KMS-11 (cell line): Measurements from ENCODE around the gene MPHOSPH6.

ENCODE experiments used
- H2AFZ ChIP-seq: fragments of 200-600 bp; sonication (generic); 2 replicates; pipeline ENCODE4 v1.6.1; 2016; ENCODE audit warnings: antibody characterized with exemption, mixed run types, low read depth
- H3K27ac ChIP-seq: fragments of 200-600 bp; sonication (generic); 2 replicates; pipeline ENCODE4 v1.6.1; 2016; ENCODE audit warnings: mild to moderate bottlenecking, mixed run types
- H3K27me3 ChIP-seq: fragments of 200-600 bp; sonication (generic); 2 replicates; pipeline ENCODE4 v1.6.1; 2017; ENCODE audit warnings: mild to moderate bottlenecking, low read depth, mixed run types, moderate library complexity; ENCODE audit not compliant: insufficient read depth
- H3K36me3 ChIP-seq: fragments of 200-600 bp; sonication (generic); 2 replicates; pipeline ENCODE4 v1.6.1; 2017; ENCODE audit warnings: mild to moderate bottlenecking, mixed run types; ENCODE audit not compliant: insufficient read depth
- H3K4me1 ChIP-seq: fragments of 200-600 bp; sonication (generic); 2 replicates; pipeline ENCODE4 v1.6.1; 2016; ENCODE audit warnings: mild to moderate bottlenecking, low read depth, mixed run types; ENCODE audit not compliant: poor library complexity, severe bottlenecking
- H3K4me2 ChIP-seq: fragments of 200-600 bp; sonication (generic); 2 replicates; pipeline ENCODE4 v1.7.0; 2016; ENCODE audit warnings: mild to moderate bottlenecking, mixed run types
- H3K4me3 ChIP-seq: fragments of 200-600 bp; sonication (generic); IDR thresholded peaks from 2 replicates; pipeline ENCODE4 v1.6.1; 2017; ENCODE audit warnings: low read depth, low read length, mixed read lengths; ENCODE audit not compliant: insufficient read depth
- H3K79me2 ChIP-seq: fragments of 200-600 bp; sonication (generic); 2 replicates; pipeline ENCODE4 v1.6.1; 2016; ENCODE audit warnings: low read depth, mixed run types; ENCODE audit not compliant: insufficient read depth
- H3K9ac ChIP-seq: fragments of 200-600 bp; sonication (generic); 2 replicates; pipeline ENCODE4 v1.6.1; 2016; ENCODE audit warnings: mild to moderate bottlenecking, mixed run types
- H4K20me1 ChIP-seq: fragments of 200-600 bp; sonication (generic); 2 replicates; pipeline ENCODE4 v1.6.1; 2016; ENCODE audit warnings: mild to moderate bottlenecking, mixed run types; ENCODE audit not compliant: insufficient read depth
- TF ChIP-seq, protein P1 (sequence below): fragments of 200-600 bp; sonication (generic); conservative IDR thresholded peaks from 2 replicates; pipeline ENCODE4 v1.6.1; 2017; ENCODE audit warnings: low read depth, mild to moderate bottlenecking, antibody characterized with exemption, low read length, moderate library complexity, mixed read lengths

The MPHOSPH6 gene

DNA sequence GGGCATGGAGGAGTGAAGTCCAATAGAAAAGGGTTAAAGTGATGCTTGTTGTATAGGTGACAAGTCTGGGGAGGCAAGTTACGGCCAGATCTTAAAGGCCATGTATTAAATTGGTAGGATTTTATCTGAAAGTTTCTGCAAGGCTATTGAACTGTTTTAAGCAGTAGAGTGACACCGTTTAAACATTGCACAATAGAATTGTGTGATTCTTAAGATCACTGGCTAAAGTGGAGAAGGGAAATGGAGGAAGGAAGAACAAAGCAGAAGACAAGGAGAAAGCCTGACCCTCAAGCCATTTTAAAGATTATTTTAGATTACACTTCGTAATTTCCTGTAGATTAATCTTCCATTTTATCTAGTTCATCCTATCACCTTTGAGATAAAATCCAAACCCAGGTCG lies 5.6 kb upstream of the MPHOSPH6 start:
- H3K4me2 ChIP-seq: no peak overlapping the region
- H3K27ac ChIP-seq: no peak overlapping the region
- no peak overlapping the region for H3K9ac ChIP-seq
- no peaks in the 10 kb centered on the region for H3K79me2 ChIP-seq
- no peaks in the 10 kb centered on the region for H3K36me3 ChIP-seq
- H3K4me1 ChIP-seq: peaks cover 3% of the 10 kb centered on the region
- H4K20me1 ChIP-seq: no peaks in the 10 kb centered on the region
- no peak overlapping the region for H3K4me3 ChIP-seq
- H3K27me3 ChIP-seq: peaks cover 7% of the 10 kb centered on the region; the same call in 1 of the 2 replicates
- TF ChIP-seq, protein P1, sequence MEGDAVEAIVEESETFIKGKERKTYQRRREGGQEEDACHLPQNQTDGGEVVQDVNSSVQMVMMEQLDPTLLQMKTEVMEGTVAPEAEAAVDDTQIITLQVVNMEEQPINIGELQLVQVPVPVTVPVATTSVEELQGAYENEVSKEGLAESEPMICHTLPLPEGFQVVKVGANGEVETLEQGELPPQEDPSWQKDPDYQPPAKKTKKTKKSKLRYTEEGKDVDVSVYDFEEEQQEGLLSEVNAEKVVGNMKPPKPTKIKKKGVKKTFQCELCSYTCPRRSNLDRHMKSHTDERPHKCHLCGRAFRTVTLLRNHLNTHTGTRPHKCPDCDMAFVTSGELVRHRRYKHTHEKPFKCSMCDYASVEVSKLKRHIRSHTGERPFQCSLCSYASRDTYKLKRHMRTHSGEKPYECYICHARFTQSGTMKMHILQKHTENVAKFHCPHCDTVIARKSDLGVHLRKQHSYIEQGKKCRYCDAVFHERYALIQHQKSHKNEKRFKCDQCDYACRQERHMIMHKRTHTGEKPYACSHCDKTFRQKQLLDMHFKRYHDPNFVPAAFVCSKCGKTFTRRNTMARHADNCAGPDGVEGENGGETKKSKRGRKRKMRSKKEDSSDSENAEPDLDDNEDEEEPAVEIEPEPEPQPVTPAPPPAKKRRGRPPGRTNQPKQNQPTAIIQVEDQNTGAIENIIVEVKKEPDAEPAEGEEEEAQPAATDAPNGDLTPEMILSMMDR: no peak
- no peak overlapping the region for H2AFZ ChIP-seq

DNA sequence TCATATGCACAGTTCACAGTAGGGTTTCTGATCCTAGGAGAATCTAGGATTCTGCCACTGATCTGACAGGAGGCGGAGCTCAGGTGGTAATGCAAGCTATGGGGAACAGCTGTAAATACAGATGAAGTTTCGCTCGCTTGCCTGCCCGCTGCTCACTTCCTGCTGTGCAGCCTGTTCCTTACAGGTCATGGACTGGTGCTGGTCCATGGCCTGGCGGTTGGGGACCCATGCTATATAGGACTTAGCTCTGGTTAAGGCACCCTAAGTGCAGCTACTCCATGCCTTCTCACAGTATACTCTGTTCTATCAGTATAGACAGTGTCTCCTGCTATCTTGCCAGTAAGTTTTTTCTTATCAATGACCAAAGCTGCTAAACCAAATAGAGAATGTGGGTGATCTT lies 2.4 kb downstream of the MPHOSPH6 start:
- Histone ChIP-seq H3K79me2 (peaks cover 14% of the 10 kb centered on the region), H3K4me1 (no peaks in the 10 kb centered on the region), H3K9ac (no peak overlapping the region), H3K27ac (no peak overlapping the region), H3K4me2 (no peak overlapping the region), H2AFZ (no peak overlapping the region), H3K4me3 (no peak overlapping the region), H3K36me3 (peaks cover 6% of the 10 kb centered on the region; the same call in 1 of the 2 replicates), H3K27me3 (peaks cover 7% of the 10 kb centered on the region; the same call in 1 of the 2 replicates), H4K20me1 (no peaks in the 10 kb centered on the region)
- TF ChIP-seq, protein P1: no peak

DNA sequence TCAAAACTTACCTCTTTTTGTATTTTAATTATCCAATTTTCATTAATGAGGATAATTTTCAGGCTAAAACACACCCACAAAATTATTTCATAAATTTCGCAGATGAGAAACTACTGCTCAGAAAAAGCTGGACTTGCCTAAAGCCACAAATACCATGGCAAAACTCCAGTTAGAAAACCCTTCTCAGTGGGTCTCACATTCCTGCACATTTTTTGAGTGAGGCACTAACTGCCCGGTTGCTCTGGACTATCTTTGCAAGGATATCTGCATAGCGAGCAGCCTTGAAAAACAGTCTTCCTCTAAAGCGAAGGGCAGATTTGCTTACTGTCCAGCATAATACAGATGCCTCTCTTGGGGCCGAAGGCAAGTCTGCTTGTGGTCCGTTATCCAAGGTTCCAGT lies 9.8 kb downstream of the MPHOSPH6 start:
- Histone ChIP-seq H3K4me3 (no peak overlapping the region), H3K36me3 (peaks cover 9% of the 10 kb centered on the region; the same call in 1 of the 2 replicates), H2AFZ (no peak overlapping the region), H3K79me2 (no peaks in the 10 kb centered on the region; the same call in 1 of the 2 replicates), H4K20me1 (no peaks in the 10 kb centered on the region), H3K9ac (no peak overlapping the region), H3K4me1 (peaks cover 33% of the 10 kb centered on the region), H3K4me2 (no peak overlapping the region), H3K27me3 (no peaks in the 10 kb centered on the region), H3K27ac (no peak overlapping the region)
- TF ChIP-seq, protein P1: no peak

DNA sequence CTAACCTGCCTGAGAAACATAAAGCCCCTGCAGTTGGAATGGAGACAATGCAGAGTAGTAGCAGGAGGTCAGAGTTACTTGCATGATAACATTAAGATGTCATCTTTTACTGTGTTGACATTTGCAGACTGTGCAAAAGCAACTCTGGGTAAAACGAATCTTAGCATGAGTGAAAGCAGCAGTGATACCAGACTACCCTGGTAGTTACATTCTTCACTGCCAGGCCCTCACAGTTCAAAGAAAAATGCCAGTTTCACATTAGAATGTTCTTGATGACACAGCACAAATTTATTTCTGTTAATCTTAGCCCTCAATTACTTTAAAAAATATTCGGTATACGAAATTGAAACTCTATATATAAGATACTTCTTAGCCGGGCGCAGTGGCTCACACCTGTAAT lies 12.2 kb downstream of the MPHOSPH6 start:
- no peak overlapping the region for H3K4me3 ChIP-seq
- H3K79me2 ChIP-seq: no peaks in the 10 kb centered on the region; the same call in 1 of the 2 replicates
- H3K27ac ChIP-seq: peak overlapping the region; percentile 51; the same call in 1 of the 2 replicates
- peaks cover 33% of the 10 kb centered on the region for H3K4me1 ChIP-seq
- H3K4me2 ChIP-seq: peak overlapping the region; percentile 53
- H3K36me3 ChIP-seq: peaks cover 13% of the 10 kb centered on the region
- no peaks in the 10 kb centered on the region; the same call in 1 of the 2 replicates for H4K20me1 ChIP-seq
- H3K9ac ChIP-seq: no peak overlapping the region; the same call in 1 of the 2 replicates
- TF ChIP-seq, protein P1: no peak
- no peaks in the 10 kb centered on the region for H3K27me3 ChIP-seq
- H2AFZ ChIP-seq: no peak overlapping the region

DNA sequence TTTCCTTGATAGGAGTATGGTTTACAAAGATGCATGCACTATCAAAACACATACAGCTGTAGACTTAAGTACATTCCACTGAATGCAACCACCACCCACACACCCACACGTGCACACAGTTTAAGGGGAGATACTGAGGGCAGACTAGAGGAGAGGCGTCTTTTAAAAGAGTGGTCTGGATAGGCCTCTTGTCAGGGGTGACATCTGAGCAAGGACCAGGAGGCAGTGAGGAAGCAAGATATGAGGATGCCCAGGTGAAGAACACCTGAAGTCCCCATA lies 12.6 kb downstream of the MPHOSPH6 start:
- Histone ChIP-seq H3K36me3 (peaks cover 11% of the 10 kb centered on the region), H4K20me1 (no peaks in the 10 kb centered on the region; the same call in 1 of the 2 replicates), H3K79me2 (no peaks in the 10 kb centered on the region; the same call in 1 of the 2 replicates), H3K4me2 (peak overlapping the region; percentile 53), H3K27ac (peak overlapping the region; percentile 51; the same call in 1 of the 2 replicates), H2AFZ (no peak overlapping the region), H3K9ac (no peak overlapping the region), H3K4me1 (peaks cover 33% of the 10 kb centered on the region), H3K27me3 (no peaks in the 10 kb centered on the region), H3K4me3 (no peak overlapping the region)
- TF ChIP-seq, protein P1: no peak
